HG03066 (cell line): ENCODE measurements around the gene ACOD1.
A peak's percentile ranks its signal among the peaks of the same experiment; 100 is the strongest.
"Not testable (repeated sequence)": the region's sequence is repeated elsewhere in the genome, so short reads cannot be mapped to it uniquely, and the experiment has no call there.

Experiments
- ATAC-seq: cut with Tn5 transposase; IDR thresholded peaks from one replicate; pipeline ENCODE4 v1.9.1; 2021; ENCODE audit warnings: low read depth; ENCODE audit not compliant: unreplicated experiment

Gene ACOD1

GRCh38 chr13:76950101-76950500 lies 1.8 kb downstream of the ACOD1 start:
- ATAC-seq = no peak

GRCh38 chr13:76953968-76954367 lies 5.7 kb downstream of the ACOD1 start:
- ATAC-seq = no peak

GRCh38 chr13:76954538-76954937 lies 6.2 kb downstream of the ACOD1 start:
- ATAC-seq = no peak

GRCh38 chr13:76955193-76955592 lies 6.9 kb downstream of the ACOD1 start:
- ATAC-seq = no peak

- no peak for ATAC-seq
Observed at GRCh38 chr13:76955661-76956060, 7.3 kb downstream of the ACOD1 start.

GRCh38 chr13:76958841-76959432 lies 10.6 kb downstream of the ACOD1 start:
- no peak for ATAC-seq

- not testable (repeated sequence) for ATAC-seq
Observed at GRCh38 chr13:76959734-76960133, 11.4 kb downstream of the ACOD1 start.

GRCh38 chr13:76965759-76966421 lies 17.6 kb downstream of the ACOD1 start:
- no peak for ATAC-seq

GRCh38 chr13:76967031-76967430 lies 18.7 kb downstream of the ACOD1 start:
- no peak for ATAC-seq

- no peak for ATAC-seq
Observed at GRCh38 chr13:76968041-76968440, 19.7 kb downstream of the ACOD1 start.

GRCh38 chr13:76969488-76970365 lies 21.4 kb downstream of the ACOD1 start:
- no peak for ATAC-seq

GRCh38 chr13:76971215-76971614 lies 22.9 kb downstream of the ACOD1 start:
- ATAC-seq = no peak

GRCh38 chr13:76971851-76972829 lies 23.8 kb downstream of the ACOD1 start:
- no peak for ATAC-seq

GRCh38 chr13:76973920-76974617 lies 25.8 kb downstream of the ACOD1 start:
- ATAC-seq = no peak

- ATAC-seq = no peak
Observed at GRCh38 chr13:76974618-76974975, 26.3 kb downstream of the ACOD1 start.

GRCh38 chr13:76975863-76976262 lies 27.6 kb downstream of the ACOD1 start:
- ATAC-seq = no peak

GRCh38 chr13:76976490-76976889 lies 28.2 kb downstream of the ACOD1 start:
- no peak for ATAC-seq

- no peak for ATAC-seq
Observed at GRCh38 chr13:76976929-76977328, 28.6 kb downstream of the ACOD1 start.

GRCh38 chr13:76980075-76980718 lies 31.9 kb downstream of the ACOD1 start:
- peak; percentile 99 for ATAC-seq
